GM04503 (cell line): ENCODE data around the gene CCL4.
"Not testable (repeated sequence)": the region's sequence is repeated elsewhere in the genome, so short reads cannot be mapped to it uniquely, and the experiment has no call there.

Experiments
- DNase-seq: peaks from one replicate; pipeline ENCODE4 v3.0.0-alpha.2; 2012; ENCODE audit warnings: low read depth

CCL4 gene

DNA sequence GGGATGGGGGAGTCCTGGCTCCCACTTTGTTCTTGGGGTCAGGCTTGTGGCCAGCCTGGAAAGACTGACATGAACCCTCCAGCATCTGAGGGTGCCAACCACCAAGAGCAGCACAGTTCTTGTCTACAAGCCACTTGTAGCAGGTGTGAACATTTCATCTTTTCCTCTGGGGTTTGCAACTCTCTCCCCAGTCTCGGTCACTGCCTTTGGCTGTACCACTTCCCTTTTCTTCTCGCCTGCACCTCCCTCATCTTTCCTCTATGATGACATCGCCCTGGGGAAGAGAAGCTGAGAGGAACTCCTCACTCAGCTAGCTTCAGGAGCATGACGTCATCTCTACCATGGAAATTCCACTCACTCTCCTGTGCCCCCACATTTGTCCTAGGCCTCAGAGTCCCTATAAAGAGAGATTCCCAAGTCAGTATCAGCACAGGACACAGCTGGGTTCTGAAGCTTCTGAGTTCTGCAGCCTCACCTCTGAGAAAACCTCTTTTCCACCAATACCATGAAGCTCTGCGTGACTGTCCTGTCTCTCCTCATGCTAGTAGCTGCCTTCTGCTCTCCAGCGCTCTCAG lies at the start of gene CCL4:
Gene CCL4, plus strand, starts transcription at position 427 of the 575 bp plus-strand sequence. Its CDS starts 79 bp downstream, at position 506.
- DNase-seq: not testable (repeated sequence)

DNA sequence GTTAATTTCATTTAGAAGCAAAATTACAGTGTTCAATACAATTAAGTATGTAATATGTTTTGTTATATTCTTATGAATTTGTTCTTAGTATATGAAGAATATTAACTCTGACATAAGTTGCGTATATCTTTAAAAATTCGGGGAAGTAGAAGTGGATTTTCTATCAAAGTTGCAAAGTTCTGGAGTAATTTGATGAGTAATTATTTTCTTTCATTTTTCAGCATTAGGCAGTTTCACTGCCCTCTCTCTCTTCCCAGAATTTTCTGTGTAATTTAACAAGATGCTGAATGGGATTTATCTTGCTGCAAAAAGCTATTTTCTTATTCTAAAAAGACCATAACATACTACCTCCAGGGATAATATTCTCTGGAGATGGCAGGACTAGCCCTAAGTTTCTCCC lies 48.5 kb upstream of the CCL4 start:
- no peak for DNase-seq

- DNase-seq: no peak
Observed at GRCh38 chr17:36055921-36056520, 47.6 kb upstream of the CCL4 start.

GRCh38 chr17:36057911-36058310 lies 45.7 kb upstream of the CCL4 start:
- no peak for DNase-seq

DNA sequence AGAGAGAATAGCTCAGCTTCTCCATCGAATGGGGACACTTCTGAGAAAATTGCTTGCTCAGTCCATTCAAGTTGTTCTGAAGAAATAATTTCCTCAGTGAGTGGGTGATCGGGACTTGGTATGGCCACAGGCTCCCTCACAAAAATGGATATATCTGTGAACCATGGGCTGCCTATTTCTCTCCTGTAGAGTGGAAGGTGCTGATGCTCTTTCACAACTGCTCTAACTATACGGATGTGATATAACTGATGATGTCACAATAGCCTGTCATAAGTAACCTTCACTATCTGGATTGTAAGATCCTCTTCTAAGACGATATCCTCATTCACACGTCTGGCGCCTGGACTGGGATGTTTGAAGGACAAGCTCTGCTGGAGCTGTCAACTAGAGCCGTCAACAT lies 44.2 kb upstream of the CCL4 start:
- DNase-seq: no peak

DNA sequence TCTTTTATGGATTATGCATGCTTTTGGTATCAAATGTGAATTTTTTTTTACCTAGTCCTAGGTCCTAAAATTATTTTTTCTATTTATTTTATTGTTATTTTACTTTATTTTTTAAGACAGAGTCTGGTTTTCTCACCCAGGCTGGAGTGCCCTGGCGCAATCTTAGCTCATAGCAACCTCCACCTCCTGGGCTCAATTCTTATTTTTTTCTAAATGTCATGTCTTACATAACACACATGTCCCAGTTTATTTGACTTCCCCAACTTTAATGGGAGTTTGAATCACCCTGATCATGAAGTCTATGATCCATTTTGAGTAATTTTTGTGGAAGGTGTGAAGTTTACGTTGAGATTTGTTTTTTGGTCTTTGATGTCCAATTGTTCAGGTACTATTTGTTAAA lies 42.8 kb upstream of the CCL4 start:
- DNase-seq: no peak

DNA sequence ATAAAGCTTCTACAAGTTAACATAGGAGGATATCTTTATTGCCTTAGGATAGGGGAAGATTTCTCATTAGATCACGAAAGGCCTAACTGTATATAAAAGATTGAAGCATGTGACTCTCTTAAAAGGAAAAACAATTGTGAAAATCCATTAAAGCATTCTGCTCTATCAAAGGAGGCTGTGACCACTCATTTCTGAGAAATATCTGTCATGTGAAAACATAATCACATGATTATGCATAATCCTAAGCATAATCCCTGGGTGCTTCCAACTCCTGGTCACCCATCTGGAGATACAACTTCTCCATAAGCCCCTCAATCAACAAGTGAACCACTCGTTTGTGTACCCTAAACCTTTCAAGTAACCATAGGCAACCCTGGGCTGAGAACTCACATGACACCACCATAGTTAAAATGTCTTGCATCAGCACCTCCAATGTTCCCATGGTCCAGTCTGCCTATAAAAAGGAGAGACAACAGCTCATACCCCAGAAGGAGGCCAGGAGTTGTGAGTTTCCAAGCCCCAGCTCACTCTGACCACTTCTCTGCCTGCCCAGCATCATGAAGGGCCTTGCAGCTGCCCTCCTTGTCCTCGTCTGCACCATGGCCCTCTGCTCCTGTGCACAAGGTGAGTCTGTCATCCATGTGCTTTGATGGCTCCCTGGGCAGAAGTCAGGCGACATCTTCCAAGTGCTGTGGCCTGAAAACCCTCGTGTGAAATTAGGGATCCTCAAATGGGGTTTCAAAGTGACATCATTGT lies 39.7 kb upstream of the CCL4 start, which contains the start of gene CCL18:
Gene CCL18, plus strand, starts transcription at position 487 of the 756 bp plus-strand sequence. Its CDS starts 71 bp downstream, at position 558.
- DNase-seq: no peak

GRCh38 chr17:36066365-36066985 lies 37.2 kb upstream of the CCL4 start:
- no peak for DNase-seq

DNA sequence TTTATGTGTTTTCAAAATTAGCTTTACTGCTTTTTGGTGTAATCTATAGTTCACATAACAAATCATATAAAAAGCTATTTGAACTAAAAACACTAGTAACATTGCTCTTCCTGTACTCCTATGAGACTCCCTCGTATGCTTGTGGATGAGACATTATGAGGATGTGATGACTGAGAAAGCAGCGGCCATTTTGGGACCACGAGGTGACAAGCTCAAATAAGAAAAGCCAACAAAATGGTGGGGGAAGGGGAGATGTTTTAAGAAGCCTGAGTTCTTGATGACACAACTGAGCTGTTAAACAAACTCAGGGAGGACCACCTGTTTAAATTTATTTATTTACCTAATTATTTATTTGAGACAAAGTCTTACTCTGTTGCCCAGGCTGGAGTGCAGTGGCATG lies 35.1 kb upstream of the CCL4 start:
- no peak for DNase-seq

- no peak for DNase-seq
Observed at GRCh38 chr17:36069136-36069535, 34.5 kb upstream of the CCL4 start.

- DNase-seq: no peak
Observed at GRCh38 chr17:36070427-36070826, 33.2 kb upstream of the CCL4 start.

DNA sequence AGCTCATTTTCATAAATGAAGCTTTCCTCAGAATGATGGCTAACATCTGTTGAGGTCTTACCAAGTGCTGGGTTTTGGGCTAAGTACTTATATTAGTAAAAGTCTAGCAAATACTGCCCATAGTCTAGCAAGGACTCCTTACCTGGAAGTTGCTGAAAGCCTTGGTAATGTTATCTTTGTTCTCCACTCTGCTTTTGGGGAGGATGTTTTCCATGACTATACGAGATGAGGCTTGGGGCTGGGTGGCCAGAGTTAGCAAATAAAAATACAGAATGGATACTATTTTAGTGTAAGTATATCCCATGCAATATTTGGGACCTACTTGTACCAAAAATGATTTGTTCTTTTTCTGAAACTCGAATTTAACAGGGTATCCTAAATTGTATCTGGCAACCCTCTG lies 31.9 kb upstream of the CCL4 start:
- DNase-seq: no peak

DNA sequence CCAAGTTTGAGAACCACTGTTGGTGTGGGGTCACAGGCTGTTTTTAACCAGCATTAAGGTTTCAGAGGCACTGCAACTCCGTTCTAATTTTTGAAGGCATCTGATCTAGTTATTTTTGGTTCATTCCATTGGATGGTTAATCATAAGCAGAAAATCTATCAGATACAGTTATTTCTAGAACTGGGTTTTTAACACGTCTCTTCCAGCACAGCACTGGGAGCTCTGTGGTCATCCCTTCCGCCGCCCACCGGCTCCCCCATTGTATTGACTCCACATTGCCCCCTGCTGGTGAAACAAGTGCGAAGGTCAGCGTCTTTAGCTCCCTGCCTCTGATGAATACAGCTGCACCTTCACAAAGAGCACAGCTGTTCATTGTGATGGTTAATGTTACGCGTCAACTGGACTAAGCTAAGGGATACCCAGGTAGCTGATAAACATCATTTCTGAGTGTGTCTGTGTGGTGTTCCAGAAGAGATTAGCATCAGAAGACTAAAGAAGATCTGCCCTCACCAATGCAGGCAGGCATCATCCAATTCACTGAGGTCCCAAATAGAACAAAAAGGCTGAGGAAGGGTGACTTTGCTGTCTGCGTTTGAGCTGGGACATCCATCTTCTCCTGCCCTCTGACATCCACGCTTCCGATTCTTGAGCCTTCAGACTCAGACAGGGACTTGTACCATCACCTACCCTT lies 31.1 kb upstream of the CCL4 start:
- no peak for DNase-seq

- DNase-seq: no peak
Observed at GRCh38 chr17:36074365-36074764, 29.3 kb upstream of the CCL4 start.

GRCh38 chr17:36081681-36082471 lies 21.8 kb upstream of the CCL4 start:
- DNase-seq: not testable (repeated sequence)

DNA sequence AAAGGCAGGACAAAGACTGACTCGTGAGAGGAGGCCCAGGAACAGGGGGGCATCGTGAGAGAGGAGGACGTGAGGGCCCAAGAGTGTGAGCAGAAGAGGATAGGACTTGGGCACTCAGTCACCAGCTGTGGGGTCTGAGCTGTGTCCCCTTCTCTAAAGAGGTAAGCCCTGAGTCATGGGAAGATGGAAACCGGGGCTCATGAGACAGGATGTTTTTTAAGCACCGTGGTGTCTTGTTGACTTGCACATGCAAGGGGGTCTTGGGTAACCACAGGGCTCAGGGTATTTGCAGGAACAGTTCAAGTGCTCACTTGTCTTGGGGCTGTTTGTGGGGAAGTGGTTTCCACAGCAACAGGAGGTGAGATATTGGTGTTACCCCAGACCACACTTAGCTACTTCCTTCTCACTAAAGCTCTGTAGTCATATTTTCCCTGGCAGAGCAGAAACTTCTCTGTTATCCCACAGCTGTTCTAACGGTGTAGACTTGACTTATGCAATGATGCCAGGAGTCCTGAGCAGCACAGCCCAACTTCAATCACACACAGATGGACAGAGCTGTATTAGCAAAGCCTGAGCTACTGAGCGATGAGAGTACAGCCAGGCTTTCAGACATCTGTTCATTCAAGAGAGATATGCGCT lies 21.0 kb upstream of the CCL4 start:
- not testable (repeated sequence) for DNase-seq

DNA sequence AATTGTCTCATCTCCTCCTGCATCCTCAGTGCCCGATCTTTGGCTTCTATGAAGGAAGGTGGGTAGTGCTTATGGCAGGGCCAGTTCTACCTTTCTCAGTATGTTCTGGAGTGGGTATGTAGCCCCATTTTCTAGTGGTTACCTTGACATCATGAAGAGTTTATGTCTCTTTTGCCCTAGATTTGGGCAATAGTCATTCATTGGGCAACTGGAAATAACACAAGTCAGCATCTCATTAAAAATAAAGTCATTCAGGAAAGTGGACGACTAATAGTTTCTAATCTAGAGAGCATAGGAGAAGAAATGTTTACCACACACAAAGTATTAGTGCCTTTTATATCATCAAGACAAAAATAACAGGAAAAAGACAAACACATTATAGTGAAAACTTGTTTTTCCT lies 19.9 kb upstream of the CCL4 start:
- not testable (repeated sequence) for DNase-seq

DNA sequence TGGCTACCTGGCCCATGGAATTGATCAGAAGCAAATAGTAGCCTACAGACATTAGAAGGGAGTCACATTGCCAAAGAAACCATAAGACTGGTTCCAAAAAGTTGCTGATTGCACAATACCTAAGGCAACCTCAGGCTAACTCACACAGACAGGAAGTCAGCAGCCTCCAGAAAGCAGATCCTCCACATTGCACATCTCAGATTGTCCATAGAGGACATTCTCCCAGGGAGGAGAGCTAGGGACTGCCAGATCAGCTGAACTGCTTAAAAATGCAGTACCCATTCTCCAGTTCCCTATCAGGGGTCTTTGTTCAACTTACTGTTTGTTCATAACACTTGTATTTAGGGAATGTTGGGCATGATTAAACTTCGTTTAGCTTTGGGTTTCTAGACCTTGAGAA lies 17.9 kb upstream of the CCL4 start:
- no peak for DNase-seq

DNA sequence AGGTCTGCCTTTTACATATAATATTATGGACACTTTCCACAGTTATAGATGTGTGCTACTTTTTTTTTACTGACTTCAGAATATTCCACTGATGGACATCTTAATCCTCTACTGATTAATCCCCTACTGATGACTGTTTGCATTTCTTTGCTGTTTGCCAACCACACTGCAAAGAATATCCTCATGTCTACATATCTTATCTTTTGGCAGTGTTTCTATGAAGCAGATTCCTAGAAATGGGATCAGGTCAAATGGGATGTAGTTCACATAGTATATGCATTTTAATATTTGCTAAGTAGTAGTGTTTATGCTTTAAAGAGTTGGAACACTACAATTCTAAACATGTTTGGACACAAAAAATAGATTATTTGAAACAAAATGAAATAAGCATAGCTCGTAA lies 16.8 kb upstream of the CCL4 start:
- no peak for DNase-seq

DNA sequence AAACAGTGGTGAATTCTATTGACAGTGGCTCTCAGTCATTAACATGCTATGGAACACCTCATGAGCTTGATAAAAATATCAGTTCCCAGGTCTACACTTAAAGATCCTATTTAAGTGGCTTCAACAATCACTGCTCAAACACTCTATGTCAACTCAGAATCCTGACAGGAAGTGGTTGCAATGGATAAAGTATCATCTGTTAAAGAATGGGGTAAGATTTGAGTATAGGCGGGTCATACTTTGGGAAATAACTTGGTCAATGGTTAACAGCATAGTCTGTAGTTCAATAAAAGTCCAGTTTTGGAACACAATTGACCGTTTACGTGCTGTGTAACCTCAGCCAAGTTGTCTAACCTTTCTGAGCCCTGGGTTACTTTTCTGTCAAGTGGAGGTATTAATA lies 16.2 kb upstream of the CCL4 start:
- DNase-seq: not testable (repeated sequence)
